ENCODE results near the gene GRM1.

Gene GRM1

DNA sequence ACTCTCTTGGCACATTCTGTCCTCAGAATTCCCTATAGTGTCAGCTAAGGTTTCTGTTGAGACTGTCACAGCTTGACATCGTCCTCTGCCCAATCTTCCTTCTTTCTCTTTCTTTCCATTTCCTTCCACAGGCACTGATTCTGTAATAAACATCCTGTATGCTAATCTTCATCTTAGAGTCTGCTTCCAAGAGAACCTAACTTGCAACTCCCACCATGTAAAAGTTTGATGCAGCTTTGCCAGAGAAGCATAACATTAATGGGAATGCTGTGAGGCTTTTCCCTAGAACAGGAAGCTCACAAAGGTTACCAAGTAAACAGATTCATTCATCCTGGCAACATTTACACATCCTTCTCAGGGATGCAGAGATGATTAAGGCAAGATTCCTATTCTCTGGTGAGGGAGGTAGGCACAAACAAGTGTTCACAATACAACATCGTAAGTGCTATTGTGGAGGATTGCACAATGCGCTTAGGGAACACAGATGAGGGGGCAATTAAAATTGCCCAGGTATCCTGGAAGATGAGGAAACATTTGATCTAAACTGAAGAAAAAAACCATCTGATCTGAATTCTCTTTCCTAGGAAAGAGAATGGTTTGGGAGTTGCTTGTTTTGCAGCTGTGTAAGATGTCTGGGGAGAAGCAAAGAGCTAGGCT is 74.7 kb downstream of the GRM1 start:
- Histone ChIP-seq H3K9me3 (ENCODE audit: control insufficient read depth, low read length) (no peaks in the 10 kb centered on the region), H3K27me3 (ENCODE audit: control insufficient read depth, insufficient read depth, low read length) (no peaks in the 10 kb centered on the region), H3K9ac (ENCODE audit: low read length) (no peak overlapping the region), H3K4me1 (ENCODE audit: control insufficient read depth, insufficient read depth, low read length) (no peaks in the 10 kb centered on the region), H3K36me3 (ENCODE audit: control insufficient read depth, insufficient read depth, low read length) (no peaks in the 10 kb centered on the region), H3K4me3 (ENCODE audit: low read length) (no peak overlapping the region)

DNA sequence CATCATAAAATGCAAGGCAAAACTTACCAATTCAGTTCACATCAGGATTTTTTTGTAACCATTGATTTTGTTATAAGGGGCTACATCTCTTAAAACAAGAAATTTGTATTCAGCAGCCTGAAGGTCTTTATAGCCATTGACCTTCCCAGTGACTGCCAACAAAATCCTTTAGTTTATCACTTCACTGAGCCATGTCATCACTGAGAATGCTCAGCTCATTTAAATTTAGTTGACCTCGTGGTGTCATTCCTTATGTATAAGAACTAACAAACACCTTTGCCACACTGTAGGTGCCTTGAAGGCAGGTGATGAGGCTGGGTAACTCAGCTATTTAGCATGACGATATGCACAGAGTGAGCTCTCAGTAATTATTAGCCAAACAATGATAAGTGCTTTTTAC is 77.7 kb downstream of the GRM1 start:
- Histone ChIP-seq H3K36me3 (ENCODE audit: control insufficient read depth, insufficient read depth, low read length) (no peaks in the 10 kb centered on the region), H3K27me3 (ENCODE audit: control insufficient read depth, insufficient read depth, low read length) (no peaks in the 10 kb centered on the region), H3K9ac (ENCODE audit: low read length) (no peak overlapping the region), H3K4me3 (ENCODE audit: low read length) (no peak overlapping the region), H3K4me1 (ENCODE audit: control insufficient read depth, insufficient read depth, low read length) (no peaks in the 10 kb centered on the region), H3K9me3 (ENCODE audit: control insufficient read depth, low read length) (no peaks in the 10 kb centered on the region)

DNA sequence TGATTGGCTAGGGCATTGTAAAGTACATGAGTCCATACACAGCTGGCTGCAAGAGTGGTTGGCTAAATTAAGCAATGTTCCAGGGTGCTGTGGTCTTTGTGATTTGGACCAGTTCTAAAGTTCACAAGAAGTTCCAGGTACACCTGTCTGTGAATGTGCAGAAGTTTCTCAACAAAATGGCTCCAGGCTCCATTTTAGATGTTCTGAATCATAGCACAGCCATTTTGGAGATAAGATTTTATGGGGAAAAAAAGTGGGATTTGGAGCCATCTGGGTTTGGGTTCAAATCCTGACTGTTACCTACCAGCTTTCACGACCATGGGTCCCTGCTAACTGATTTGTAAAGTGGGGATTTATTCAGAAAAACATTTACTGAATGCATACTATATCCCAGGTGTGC is 82.1 kb downstream of the GRM1 start:
- no peak overlapping the region for H3K4me3 ChIP-seq (ENCODE audit: low read length)

DNA sequence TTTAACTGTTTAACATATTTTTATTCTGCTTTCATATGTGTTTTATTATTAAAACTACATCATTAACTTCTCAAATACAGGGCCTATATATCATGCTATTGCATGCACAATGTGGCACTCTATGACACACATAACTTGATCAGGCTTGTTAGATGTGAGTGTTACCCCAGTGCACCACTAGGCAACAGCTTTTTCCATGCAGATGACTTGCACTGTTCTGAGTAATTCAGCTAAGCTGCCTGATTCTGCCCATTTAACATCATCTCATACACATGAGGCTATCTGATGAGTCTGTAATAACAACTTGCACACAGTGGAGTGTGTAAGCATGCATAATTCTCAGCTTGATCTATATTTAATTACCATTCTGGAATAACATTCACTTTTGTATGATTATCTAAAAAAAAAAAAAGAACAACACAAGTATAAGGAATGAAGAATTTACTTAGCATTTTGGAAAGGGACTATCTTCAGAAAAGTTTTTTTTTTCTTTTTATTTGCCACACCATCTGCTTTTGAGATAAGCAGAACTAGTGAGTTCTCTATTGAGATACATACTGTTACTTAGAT is 83.1 kb downstream of the GRM1 start:
- H3K36me3 ChIP-seq (ENCODE audit: control insufficient read depth, insufficient read depth, low read length), result no peaks in the 10 kb centered on the region
- no peaks in the 10 kb centered on the region for H3K27me3 ChIP-seq (ENCODE audit: control insufficient read depth, insufficient read depth, low read length)
- H3K4me3 ChIP-seq (ENCODE audit: low read length), result no peak overlapping the region
- H3K9ac ChIP-seq (ENCODE audit: low read length), result no peak overlapping the region
- no peaks in the 10 kb centered on the region for H3K9me3 ChIP-seq (ENCODE audit: control insufficient read depth, low read length)
- H3K4me1 ChIP-seq (ENCODE audit: control insufficient read depth, insufficient read depth, low read length), result no peaks in the 10 kb centered on the region

More for the DNA sequence above, 82.1 kb downstream of the GRM1 start:
- Histone ChIP-seq H3K36me3 (ENCODE audit: control insufficient read depth, insufficient read depth, low read length) (no peaks in the 10 kb centered on the region), H3K9me3 (ENCODE audit: control insufficient read depth, low read length) (no peaks in the 10 kb centered on the region), H3K27me3 (ENCODE audit: control insufficient read depth, insufficient read depth, low read length) (no peaks in the 10 kb centered on the region), H3K4me1 (ENCODE audit: control insufficient read depth, insufficient read depth, low read length) (no peaks in the 10 kb centered on the region), H3K9ac (ENCODE audit: low read length) (no peak overlapping the region)

DNA sequence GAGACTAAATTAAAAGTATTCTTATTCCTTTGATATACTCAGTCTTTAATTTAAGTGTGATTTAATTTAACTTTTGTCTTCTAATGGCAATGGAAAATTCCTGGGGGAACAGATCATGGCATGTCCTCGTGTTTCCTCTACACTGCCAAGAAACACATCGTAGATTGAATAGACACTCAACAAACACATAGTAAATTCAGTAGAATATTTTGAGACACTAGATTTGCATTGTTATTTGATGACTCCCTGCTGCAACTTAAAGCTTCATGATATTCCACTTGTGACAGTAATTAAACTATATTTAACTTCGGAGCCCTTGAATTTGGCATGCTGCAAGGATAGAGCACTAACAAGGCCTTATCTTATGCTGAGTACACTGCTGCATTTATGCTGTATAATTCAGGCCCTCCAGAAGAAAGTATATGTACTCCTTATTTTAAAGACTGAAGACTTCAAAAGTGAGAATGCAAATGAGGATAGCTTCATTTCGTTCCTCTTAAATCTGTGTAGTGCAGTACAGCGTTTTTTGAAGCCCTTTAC is 84.3 kb downstream of the GRM1 start:
- no peak overlapping the region for H3K9ac ChIP-seq (ENCODE audit: low read length)
- H3K4me3 ChIP-seq (ENCODE audit: low read length), result no peak overlapping the region
- H3K27me3 ChIP-seq (ENCODE audit: control insufficient read depth, insufficient read depth, low read length), result no peaks in the 10 kb centered on the region
- H3K9me3 ChIP-seq (ENCODE audit: control insufficient read depth, low read length), result no peaks in the 10 kb centered on the region
- no peaks in the 10 kb centered on the region for H3K4me1 ChIP-seq (ENCODE audit: control insufficient read depth, insufficient read depth, low read length)
- no peaks in the 10 kb centered on the region for H3K36me3 ChIP-seq (ENCODE audit: control insufficient read depth, insufficient read depth, low read length)

DNA sequence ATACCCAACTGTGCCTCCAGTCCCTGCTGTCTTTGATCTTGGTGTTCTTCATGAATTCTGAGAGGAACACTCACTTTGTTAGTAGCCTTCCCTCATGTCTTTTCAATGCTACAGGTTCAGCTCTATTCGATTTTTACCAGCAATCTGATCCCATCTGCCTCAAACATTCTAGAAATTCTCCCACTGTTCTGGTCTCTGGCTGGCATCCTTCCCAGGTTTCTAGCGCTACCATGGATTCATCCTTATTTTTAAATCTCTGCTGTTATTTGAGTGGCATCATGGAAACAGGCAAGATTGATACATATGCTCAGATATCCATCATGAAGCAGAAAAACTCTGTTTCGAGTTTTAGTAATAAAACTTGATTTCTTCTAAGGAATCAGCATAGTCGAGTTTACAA is 94.8 kb downstream of the GRM1 start:
- H3K9me3 ChIP-seq (ENCODE audit: control insufficient read depth, low read length), result no peaks in the 10 kb centered on the region
- H3K9ac ChIP-seq (ENCODE audit: low read length), result no peak overlapping the region
- no peaks in the 10 kb centered on the region for H3K36me3 ChIP-seq (ENCODE audit: control insufficient read depth, insufficient read depth, low read length)
- no peaks in the 10 kb centered on the region for H3K4me1 ChIP-seq (ENCODE audit: control insufficient read depth, insufficient read depth, low read length)
- no peak overlapping the region for H3K4me3 ChIP-seq (ENCODE audit: low read length)
- H3K27me3 ChIP-seq (ENCODE audit: control insufficient read depth, insufficient read depth, low read length), result no peaks in the 10 kb centered on the region

DNA sequence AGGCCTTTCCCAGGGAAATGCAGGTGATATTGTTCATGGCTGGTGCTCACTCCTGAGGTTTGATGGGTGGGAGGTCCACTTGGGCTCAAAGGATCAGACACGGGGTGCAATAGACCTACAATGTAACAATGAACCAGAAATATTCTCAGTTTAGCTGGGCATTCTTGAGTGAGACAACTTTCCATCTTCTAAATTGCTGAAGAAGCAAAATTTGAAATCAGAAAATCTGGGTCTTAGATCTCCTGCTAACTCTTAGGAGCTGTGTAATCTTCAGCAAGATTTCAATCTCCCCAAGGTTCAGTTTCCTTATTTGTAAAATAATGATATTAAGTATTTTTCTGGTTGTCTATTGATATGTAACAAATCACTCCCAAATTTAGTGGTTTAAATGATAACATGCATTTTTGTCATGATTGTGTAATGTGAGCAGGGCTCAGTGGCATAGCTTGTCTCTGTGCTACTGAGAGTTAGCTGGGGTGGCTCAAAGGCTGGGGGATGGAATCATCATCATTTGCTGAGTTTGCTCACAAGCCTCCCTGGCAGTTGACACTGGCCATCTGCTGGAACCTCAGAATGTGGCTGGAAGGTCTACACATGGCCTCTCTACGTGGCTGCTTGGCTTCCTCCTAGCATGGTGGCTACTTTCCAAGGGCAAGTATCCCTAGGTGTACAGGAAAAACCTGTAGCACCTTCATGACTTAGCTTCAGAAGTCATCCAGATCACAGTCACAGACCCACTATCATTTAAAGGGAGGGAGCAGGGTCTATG is 98.8 kb downstream of the GRM1 start:
- no peak overlapping the region for H3K4me3 ChIP-seq (ENCODE audit: low read length)
- no peaks in the 10 kb centered on the region for H3K36me3 ChIP-seq (ENCODE audit: control insufficient read depth, insufficient read depth, low read length)
- H3K4me1 ChIP-seq (ENCODE audit: control insufficient read depth, insufficient read depth, low read length), result no peaks in the 10 kb centered on the region
- no peaks in the 10 kb centered on the region for H3K9me3 ChIP-seq (ENCODE audit: control insufficient read depth, low read length)
- no peaks in the 10 kb centered on the region for H3K27me3 ChIP-seq (ENCODE audit: control insufficient read depth, insufficient read depth, low read length)
- H3K9ac ChIP-seq (ENCODE audit: low read length), result no peak overlapping the region

DNA sequence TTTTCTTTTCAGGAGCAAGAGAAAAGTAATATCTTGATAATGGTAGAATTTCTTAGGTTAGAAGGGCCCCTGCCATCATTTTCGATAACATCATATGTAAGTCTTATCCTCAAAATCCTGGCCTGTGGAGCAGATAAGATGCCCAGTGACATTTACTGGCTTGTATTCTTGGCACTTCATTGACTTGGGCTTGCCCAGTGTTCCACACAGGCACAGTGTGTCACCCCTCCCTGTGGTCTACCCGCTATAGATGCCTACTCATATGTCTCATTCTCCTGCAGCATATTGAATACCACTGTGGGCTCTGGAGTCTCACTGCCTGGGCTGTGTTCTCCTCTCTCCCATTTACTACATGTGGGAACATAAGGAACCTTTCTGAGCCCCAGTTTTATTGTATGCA is 105.0 kb downstream of the GRM1 start:
- Histone ChIP-seq H3K4me1 (ENCODE audit: control insufficient read depth, insufficient read depth, low read length) (no peaks in the 10 kb centered on the region), H3K9me3 (ENCODE audit: control insufficient read depth, low read length) (no peaks in the 10 kb centered on the region), H3K27me3 (ENCODE audit: control insufficient read depth, insufficient read depth, low read length) (no peaks in the 10 kb centered on the region), H3K4me3 (ENCODE audit: low read length) (no peak overlapping the region), H3K9ac (ENCODE audit: low read length) (no peak overlapping the region), H3K36me3 (ENCODE audit: control insufficient read depth, insufficient read depth, low read length) (no peaks in the 10 kb centered on the region)

DNA sequence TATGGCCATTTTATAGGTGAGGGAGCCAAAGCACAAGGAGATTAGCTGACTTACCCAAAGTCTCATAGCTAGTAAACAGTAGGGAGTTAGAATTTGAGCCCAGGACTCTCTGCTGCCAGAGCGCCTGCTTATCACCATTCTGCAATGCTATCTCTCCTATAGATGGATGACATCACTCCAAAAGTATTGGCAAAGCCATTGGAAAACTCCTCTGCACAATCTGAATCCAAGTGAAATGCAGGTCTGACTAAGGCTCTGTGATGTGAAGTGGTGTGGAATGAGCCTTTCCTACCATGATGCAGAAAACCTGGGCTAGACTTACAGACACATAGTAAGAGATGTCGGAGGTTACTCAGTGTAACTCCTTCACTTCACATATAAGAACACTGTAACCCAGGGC is 106.3 kb downstream of the GRM1 start:
- no peak overlapping the region for H3K4me3 ChIP-seq (ENCODE audit: low read length)
- no peaks in the 10 kb centered on the region for H3K27me3 ChIP-seq (ENCODE audit: control insufficient read depth, insufficient read depth, low read length)
- H3K4me1 ChIP-seq (ENCODE audit: control insufficient read depth, insufficient read depth, low read length), result no peaks in the 10 kb centered on the region
- H3K9me3 ChIP-seq (ENCODE audit: control insufficient read depth, low read length), result no peaks in the 10 kb centered on the region
- no peak overlapping the region for H3K9ac ChIP-seq (ENCODE audit: low read length)
- H3K36me3 ChIP-seq (ENCODE audit: control insufficient read depth, insufficient read depth, low read length), result no peaks in the 10 kb centered on the region

DNA sequence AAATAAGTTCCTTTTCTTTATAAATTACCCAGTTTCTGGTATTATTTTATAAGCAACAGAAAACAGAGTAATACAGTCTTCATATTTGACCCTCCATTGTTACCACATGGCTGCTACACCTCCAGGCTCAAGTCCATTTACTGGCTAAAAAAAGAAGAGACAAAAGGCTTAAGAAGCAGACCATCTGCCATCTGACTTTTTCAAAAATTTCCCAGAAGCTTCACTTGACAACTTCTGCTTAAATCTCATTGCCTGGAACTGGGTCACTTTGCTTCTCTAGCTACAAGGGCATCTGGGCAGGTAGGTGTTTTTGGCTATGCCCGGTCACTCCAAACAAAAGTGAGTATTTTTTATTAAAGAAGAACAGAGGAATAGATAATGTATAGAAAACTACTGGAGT is 118.0 kb downstream of the GRM1 start:
- H3K4me1 ChIP-seq (ENCODE audit: control insufficient read depth, insufficient read depth, low read length), result no peaks in the 10 kb centered on the region
- H3K4me3 ChIP-seq (ENCODE audit: low read length), result no peak overlapping the region
- no peaks in the 10 kb centered on the region for H3K9me3 ChIP-seq (ENCODE audit: control insufficient read depth, low read length)
- no peaks in the 10 kb centered on the region for H3K36me3 ChIP-seq (ENCODE audit: control insufficient read depth, insufficient read depth, low read length)
- H3K27me3 ChIP-seq (ENCODE audit: control insufficient read depth, insufficient read depth, low read length), result no peaks in the 10 kb centered on the region
- H3K9ac ChIP-seq (ENCODE audit: low read length), result no peak overlapping the region

DNA sequence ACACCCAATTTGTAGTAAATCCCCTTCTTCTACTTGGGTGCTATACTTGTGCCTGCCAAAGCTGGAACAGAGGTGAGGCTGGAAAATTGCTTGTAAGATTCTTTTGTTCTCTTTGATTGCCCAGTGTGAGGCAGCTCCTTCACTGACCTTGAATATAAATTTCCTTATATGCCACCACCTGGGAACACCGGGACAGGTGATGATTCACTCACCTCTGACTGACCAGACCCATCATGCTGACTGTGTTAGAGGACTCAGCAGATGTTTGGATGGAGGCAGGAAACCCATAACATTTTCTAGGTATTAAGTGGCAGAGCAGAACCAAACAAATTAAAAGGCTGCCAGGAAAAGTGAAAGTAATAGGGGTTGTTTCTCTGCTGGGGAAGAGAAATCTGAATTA is 120.9 kb downstream of the GRM1 start:
- Histone ChIP-seq H3K36me3 (ENCODE audit: control insufficient read depth, insufficient read depth, low read length) (no peaks in the 10 kb centered on the region), H3K9me3 (ENCODE audit: control insufficient read depth, low read length) (no peaks in the 10 kb centered on the region), H3K4me1 (ENCODE audit: control insufficient read depth, insufficient read depth, low read length) (no peaks in the 10 kb centered on the region), H3K9ac (ENCODE audit: low read length) (no peak overlapping the region), H3K27me3 (ENCODE audit: control insufficient read depth, insufficient read depth, low read length) (no peaks in the 10 kb centered on the region), H3K4me3 (ENCODE audit: low read length) (no peak overlapping the region)

DNA sequence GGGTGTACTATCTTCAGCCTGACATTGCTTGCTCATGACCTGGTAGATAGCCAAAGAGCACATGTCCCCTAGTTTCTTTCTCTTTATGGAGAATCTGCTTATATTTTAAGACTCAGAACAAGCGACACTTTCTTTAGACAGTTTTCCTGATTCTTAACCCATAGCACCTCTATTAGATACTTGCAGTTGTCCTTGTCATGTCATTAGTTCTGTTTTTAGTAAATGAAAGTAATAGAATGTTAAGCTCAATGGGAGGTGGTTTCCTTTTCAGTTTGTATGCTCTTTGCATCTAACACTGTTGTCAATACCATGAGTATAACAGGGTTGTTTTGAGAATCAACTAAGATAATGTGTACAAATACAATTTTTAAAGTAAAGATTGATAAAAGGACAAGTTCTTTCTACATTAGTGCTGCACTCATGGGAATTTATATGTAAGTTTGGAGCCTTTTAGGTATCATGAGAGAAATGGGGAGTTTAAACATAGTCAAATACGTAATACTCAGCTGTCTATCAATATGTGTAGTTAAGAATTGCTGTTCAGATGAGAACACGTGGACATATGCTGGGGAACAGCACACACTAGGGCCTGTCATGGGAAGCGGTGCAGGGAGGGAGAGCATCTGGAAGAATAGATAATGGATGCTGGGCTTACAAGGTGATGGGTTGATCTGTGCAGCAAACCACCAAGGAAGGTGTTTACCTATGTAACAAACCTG is 124.3 kb downstream of the GRM1 start:
- H3K9ac ChIP-seq (ENCODE audit: low read length), result no peak overlapping the region
- no peak overlapping the region for H3K4me3 ChIP-seq (ENCODE audit: low read length)
- no peaks in the 10 kb centered on the region for H3K9me3 ChIP-seq (ENCODE audit: control insufficient read depth, low read length)
- no peaks in the 10 kb centered on the region for H3K27me3 ChIP-seq (ENCODE audit: control insufficient read depth, insufficient read depth, low read length)
- no peaks in the 10 kb centered on the region for H3K4me1 ChIP-seq (ENCODE audit: control insufficient read depth, insufficient read depth, low read length)
- no peaks in the 10 kb centered on the region for H3K36me3 ChIP-seq (ENCODE audit: control insufficient read depth, insufficient read depth, low read length)
